Endodermal cell (in vitro differentiated cells): Measurements from ENCODE around the gene PTGES3. TPM values are rescaled to one million over a fixed set of nuclear protein-coding genes. Genes with fewer than 3 reads are reported as not detected.

ENCODE experiments used
- DNase-seq: peaks from one replicate; pipeline ENCODE4 v3.0.0-alpha.2; 2017
- H3K27ac ChIP-seq: 2 replicates; pipeline ENCODE4 v1.5.1; 2013; ENCODE audit warnings: mild to moderate bottlenecking, low read depth, low read length, moderate library complexity
- H3K27me3 ChIP-seq: 2 replicates; pipeline ENCODE4 v1.6.1; 2013; ENCODE audit warnings: mild to moderate bottlenecking, low read length, moderate library complexity; ENCODE audit not compliant: insufficient read depth, control insufficient read depth, poor library complexity, severe bottlenecking
- H3K36me3 ChIP-seq: 2 replicates; pipeline ENCODE4 v1.7.0; 2013; ENCODE audit warnings: mild to moderate bottlenecking, low read length, moderate library complexity; ENCODE audit not compliant: control insufficient read depth, insufficient read depth
- H3K4me1 ChIP-seq: one replicate; pipeline ENCODE4 v1.7.0; 2013; ENCODE audit warnings: low read length; ENCODE audit not compliant: control insufficient read depth, insufficient read depth
- H3K4me3 ChIP-seq: 2 replicates; pipeline ENCODE4 v1.5.1; 2013; ENCODE audit warnings: mild to moderate bottlenecking, low read length, moderate library complexity
- H3K9ac ChIP-seq: 2 replicates; pipeline ENCODE4 v1.6.1; 2013; ENCODE audit warnings: mild to moderate bottlenecking, low read length, moderate library complexity; ENCODE audit not compliant: poor library complexity, severe bottlenecking; ENCODE audit errors: extremely low read depth
- H3K9me3 ChIP-seq: 2 replicates; pipeline ENCODE4 v1.6.1; 2013; ENCODE audit warnings: mild to moderate bottlenecking, low read length, moderate library complexity; ENCODE audit not compliant: control insufficient read depth
- H3K27ac Mint-ChIP-seq: 2 replicates; pipeline ENCODE4 v1.8.0; 2020; ENCODE audit warnings: mixed read lengths
- H3K27me3 Mint-ChIP-seq: 2 replicates; pipeline ENCODE4 v1.8.0; 2021; ENCODE audit warnings: mild to moderate bottlenecking, mixed read lengths; ENCODE audit not compliant: insufficient read depth
- H3K36me3 Mint-ChIP-seq: 2 replicates; pipeline ENCODE4 v1.8.0; 2020; ENCODE audit warnings: low read depth, mixed read lengths
- H3K4me1 Mint-ChIP-seq: 2 replicates; pipeline ENCODE4 v1.8.0; 2020; ENCODE audit warnings: mixed read lengths
- H3K4me3 Mint-ChIP-seq: 2 replicates; pipeline ENCODE4 v1.8.0; 2020; ENCODE audit warnings: mild to moderate bottlenecking, moderate library complexity, mixed read lengths
- H3K9me3 Mint-ChIP-seq: 2 replicates; pipeline ENCODE4 v1.8.0; 2020; ENCODE audit warnings: mild to moderate bottlenecking, mixed read lengths
- WGBS, 2 experiments: methylation state at CpG; one replicate each; pipeline versions ENCODE4 v1.1.5 to v1.1.7; 2013; ENCODE audit warnings: missing lambda C conversion rate in 2 of 2, mixed read lengths in 1 of 2; ENCODE audit not compliant: insufficient coverage in 1 of 2, insufficient read length in 1 of 2; 5-methylcytosine and 5-hydroxymethylcytosine counted together
- total RNA-seq, 2 donors: library from RNA; stranded (reverse); fragmentation: NEBNext Ultra II Directional in 1 of 2; extraction: Animal tissue kit (Norgen Biotek cat#: 25700) in 1 of 2; gene quantifications; 2 replicates in 1 of 2; 3 replicates in 1 of 2; pipeline ENCODE4 v1.2.1, GENCODE V29; 2021
- TF ChIP-seq, protein P1 (sequence below): fragments of 200-600 bp; sonication (generic); conservative IDR thresholded peaks from 2 replicates; pipeline ENCODE4 v1.5.0; 2021; ENCODE audit warnings: antibody characterized with exemption, mild to moderate bottlenecking

PTGES3 gene
- total RNA-seq, 2 donors from 2014 or later = 275 to 320 TPM

- H3K27ac ChIP-seq = no peak overlapping the region
- H3K4me3 ChIP-seq = no peak overlapping the region
- peaks cover 52% of the 10 kb centered on the region for H3K36me3 Mint-ChIP-seq
- TF ChIP-seq, protein P1, sequence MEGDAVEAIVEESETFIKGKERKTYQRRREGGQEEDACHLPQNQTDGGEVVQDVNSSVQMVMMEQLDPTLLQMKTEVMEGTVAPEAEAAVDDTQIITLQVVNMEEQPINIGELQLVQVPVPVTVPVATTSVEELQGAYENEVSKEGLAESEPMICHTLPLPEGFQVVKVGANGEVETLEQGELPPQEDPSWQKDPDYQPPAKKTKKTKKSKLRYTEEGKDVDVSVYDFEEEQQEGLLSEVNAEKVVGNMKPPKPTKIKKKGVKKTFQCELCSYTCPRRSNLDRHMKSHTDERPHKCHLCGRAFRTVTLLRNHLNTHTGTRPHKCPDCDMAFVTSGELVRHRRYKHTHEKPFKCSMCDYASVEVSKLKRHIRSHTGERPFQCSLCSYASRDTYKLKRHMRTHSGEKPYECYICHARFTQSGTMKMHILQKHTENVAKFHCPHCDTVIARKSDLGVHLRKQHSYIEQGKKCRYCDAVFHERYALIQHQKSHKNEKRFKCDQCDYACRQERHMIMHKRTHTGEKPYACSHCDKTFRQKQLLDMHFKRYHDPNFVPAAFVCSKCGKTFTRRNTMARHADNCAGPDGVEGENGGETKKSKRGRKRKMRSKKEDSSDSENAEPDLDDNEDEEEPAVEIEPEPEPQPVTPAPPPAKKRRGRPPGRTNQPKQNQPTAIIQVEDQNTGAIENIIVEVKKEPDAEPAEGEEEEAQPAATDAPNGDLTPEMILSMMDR = no peak
- peak overlapping the region; percentile 53 for H3K27ac Mint-ChIP-seq
- no peak overlapping the region for H3K9ac ChIP-seq
- no peaks in the 10 kb centered on the region for H3K4me1 ChIP-seq
- H3K9me3 Mint-ChIP-seq = no peaks in the 10 kb centered on the region
- peak; percentile 17 for DNase-seq
- no peaks in the 10 kb centered on the region for H3K9me3 ChIP-seq
- no peaks in the 10 kb centered on the region for H3K27me3 ChIP-seq
- no peak overlapping the region for H3K4me3 Mint-ChIP-seq
- peaks cover 2% of the 10 kb centered on the region for H3K4me1 Mint-ChIP-seq
- 78 to 100% methylated on average over 1 of the region's 1 CpG for WGBS, 2 experiments
- no peaks in the 10 kb centered on the region for H3K27me3 Mint-ChIP-seq
- H3K36me3 ChIP-seq = peaks cover 67% of the 10 kb centered on the region
Measured at GRCh38 chr12:56677680-56678079, 10.4 kb downstream of the PTGES3 start.

- peaks cover 54% of the 10 kb centered on the region for H3K36me3 Mint-ChIP-seq
- no peaks in the 10 kb centered on the region for H3K9me3 ChIP-seq
- H3K4me1 Mint-ChIP-seq = peaks cover 2% of the 10 kb centered on the region
- no peak overlapping the region for H3K9ac ChIP-seq
- no peaks in the 10 kb centered on the region for H3K4me1 ChIP-seq
- DNase-seq = peak; percentile 36
- TF ChIP-seq, protein P1 = no peak
- no peak overlapping the region for H3K27ac Mint-ChIP-seq
- H3K4me3 Mint-ChIP-seq = no peak overlapping the region
- H3K4me3 ChIP-seq = no peak overlapping the region
- no peaks in the 10 kb centered on the region for H3K27me3 Mint-ChIP-seq
- H3K9me3 Mint-ChIP-seq = no peaks in the 10 kb centered on the region
- H3K27me3 ChIP-seq = no peaks in the 10 kb centered on the region
- peaks cover 70% of the 10 kb centered on the region for H3K36me3 ChIP-seq
- 88 to 91% methylated on average over 6 to 10 of the region's 11 CpGs for WGBS, 2 experiments
- no peak overlapping the region for H3K27ac ChIP-seq
Measured at GRCh38 chr12:56676851-56677580, 11.1 kb downstream of the PTGES3 start.

- no peak overlapping the region for H3K4me3 Mint-ChIP-seq
- TF ChIP-seq, protein P1 = no peak
- H3K36me3 Mint-ChIP-seq = peaks cover 70% of the 10 kb centered on the region
- H3K9me3 Mint-ChIP-seq = no peaks in the 10 kb centered on the region
- Histone ChIP-seq H3K27ac (no peak overlapping the region), H3K4me3 (no peak overlapping the region), H3K9me3 (no peaks in the 10 kb centered on the region), H3K36me3 (peaks cover 81% of the 10 kb centered on the region), H3K27me3 (no peaks in the 10 kb centered on the region), H3K4me1 (no peaks in the 10 kb centered on the region), H3K9ac (no peak overlapping the region)
- no peaks in the 10 kb centered on the region for H3K27me3 Mint-ChIP-seq
- no peak overlapping the region for H3K27ac Mint-ChIP-seq
- DNase-seq = no peak
- peaks cover 2% of the 10 kb centered on the region for H3K4me1 Mint-ChIP-seq
- 90 to 93% methylated on average over 2 of the region's 2 CpGs for WGBS, 2 experiments
Measured at GRCh38 chr12:56671608-56672007, 16.5 kb downstream of the PTGES3 start.
